NCI-H1105 (cell line): Measurements from ENCODE around the gene TNP2.

Source experiments
- DNase-seq: peaks from one replicate; lab custom pipeline; 2025; lab: John Stamatoyannopoulos, UW

TNP2 gene

DNA sequence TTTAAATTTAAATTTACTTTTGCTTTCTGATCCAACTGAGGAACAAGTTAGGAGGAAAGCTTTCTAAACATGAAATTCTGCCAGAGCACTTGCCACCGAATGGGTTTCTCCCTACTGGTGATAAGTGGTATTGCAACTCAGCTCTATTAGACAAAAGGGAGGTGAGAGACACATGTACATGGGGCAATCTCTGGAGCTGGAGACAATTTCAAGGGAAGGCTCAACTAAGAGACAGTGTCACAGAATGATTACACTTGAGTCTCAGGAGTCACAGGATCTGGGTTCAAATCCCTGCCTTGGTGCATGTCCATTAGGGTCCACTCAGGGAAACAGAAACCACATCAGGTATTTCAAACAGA is 50.5 kb downstream of the TNP2 start:
- no peak for DNase-seq
